ENCODE measurements around the gene OPCML. TPM values are rescaled to one million over a fixed set of nuclear protein-coding genes. Genes with fewer than 3 reads are reported as not detected.

Gene OPCML
- total RNA-seq, 1 donor from 2014 or later = 0.61 TPM

DNA sequence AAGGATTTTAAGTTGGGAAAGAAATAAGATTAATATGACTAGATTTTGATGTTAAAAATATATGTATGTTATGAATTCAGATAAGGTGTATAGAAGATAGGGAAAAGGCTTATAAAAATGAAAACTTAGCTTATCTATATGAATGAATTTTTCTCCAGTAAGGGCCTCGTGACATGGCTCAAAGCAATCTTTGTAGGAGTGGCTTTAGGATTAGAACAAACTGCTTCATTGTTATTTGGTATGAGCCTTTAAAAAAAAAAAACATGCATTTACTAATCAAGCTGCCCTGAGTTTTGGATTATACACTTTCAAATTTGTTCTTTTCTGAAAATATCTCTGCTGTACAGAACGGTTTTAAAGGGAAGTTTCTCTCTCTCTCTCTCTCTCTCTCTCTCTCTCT is 905.9 kb downstream of the OPCML start:
- Mint-ChIP-seq H3K36me3 (ENCODE audit: unreplicated experiment) (no peaks in the 10 kb centered on the region), H3K27ac (ENCODE audit: unreplicated experiment) (no peak overlapping the region), H3K4me3 (ENCODE audit: unreplicated experiment) (no peak overlapping the region), H3K9me3 (ENCODE audit: unreplicated experiment) (no peaks in the 10 kb centered on the region), H3K27me3 (ENCODE audit: unreplicated experiment) (no peaks in the 10 kb centered on the region), H3K4me1 (ENCODE audit: low read depth, unreplicated experiment) (peaks cover 4% of the 10 kb centered on the region)
- no peak for DNase-seq
- TF ChIP-seq, protein P1, sequence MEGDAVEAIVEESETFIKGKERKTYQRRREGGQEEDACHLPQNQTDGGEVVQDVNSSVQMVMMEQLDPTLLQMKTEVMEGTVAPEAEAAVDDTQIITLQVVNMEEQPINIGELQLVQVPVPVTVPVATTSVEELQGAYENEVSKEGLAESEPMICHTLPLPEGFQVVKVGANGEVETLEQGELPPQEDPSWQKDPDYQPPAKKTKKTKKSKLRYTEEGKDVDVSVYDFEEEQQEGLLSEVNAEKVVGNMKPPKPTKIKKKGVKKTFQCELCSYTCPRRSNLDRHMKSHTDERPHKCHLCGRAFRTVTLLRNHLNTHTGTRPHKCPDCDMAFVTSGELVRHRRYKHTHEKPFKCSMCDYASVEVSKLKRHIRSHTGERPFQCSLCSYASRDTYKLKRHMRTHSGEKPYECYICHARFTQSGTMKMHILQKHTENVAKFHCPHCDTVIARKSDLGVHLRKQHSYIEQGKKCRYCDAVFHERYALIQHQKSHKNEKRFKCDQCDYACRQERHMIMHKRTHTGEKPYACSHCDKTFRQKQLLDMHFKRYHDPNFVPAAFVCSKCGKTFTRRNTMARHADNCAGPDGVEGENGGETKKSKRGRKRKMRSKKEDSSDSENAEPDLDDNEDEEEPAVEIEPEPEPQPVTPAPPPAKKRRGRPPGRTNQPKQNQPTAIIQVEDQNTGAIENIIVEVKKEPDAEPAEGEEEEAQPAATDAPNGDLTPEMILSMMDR (IDR thresholded peaks at IDR 0.05; ENCODE audit: partially characterized antibody, unreplicated experiment) = no peak

DNA sequence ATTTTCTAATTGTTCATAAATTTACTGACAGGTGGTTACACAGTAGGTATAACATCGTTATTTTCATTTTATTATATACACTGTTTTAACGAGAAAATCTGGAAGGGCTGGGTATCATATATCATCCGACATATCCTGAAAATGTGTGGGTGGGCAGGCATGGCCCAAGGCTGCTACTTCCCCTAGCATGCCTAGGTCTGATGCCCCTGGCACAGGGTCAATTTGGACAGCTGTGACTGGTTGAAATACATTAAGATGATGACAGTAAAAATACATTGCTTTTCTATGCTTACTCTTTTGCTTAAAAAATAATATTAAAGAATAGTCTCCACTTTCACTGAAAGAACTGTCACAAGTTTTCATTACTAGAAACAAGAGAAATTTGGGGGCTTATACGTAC is 908.8 kb downstream of the OPCML start:
- Mint-ChIP-seq H3K9me3 (ENCODE audit: unreplicated experiment) (no peaks in the 10 kb centered on the region), H3K4me3 (ENCODE audit: unreplicated experiment) (no peak overlapping the region), H3K4me1 (ENCODE audit: low read depth, unreplicated experiment) (peaks cover 1% of the 10 kb centered on the region), H3K27ac (ENCODE audit: unreplicated experiment) (no peak overlapping the region), H3K27me3 (ENCODE audit: unreplicated experiment) (no peaks in the 10 kb centered on the region), H3K36me3 (ENCODE audit: unreplicated experiment) (no peaks in the 10 kb centered on the region)
- no peak for DNase-seq
- TF ChIP-seq, protein P1 (IDR thresholded peaks at IDR 0.05; ENCODE audit: partially characterized antibody, unreplicated experiment) = no peak

DNA sequence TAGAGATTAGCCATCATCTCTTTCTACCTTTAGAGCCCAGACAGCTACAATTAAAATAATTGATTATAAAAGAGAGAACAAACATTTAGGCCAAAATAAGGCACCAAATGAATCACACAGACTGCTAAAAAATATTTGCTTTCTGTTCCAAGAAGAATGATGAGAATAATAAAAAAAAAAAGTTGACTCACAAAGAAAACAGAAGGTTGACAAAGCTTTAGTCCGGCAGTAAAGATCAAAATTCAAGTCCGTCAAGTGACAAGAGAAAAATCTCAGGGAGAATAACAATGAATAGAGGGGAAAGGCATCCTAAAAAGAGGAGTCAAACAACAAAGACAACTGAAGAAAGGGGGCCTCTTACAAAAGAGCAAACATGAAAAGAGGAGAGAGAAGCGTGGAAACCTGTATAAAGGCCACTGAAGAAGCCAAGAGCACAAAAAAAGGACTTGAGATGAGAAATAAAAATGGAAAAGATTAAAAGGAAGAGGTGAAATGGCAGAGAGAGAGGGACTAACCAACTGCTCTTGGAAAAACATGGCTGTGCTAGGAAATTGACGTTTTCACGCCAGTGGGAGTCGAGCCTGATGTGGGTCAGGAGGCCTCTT is 910.2 kb downstream of the OPCML start:
- H3K36me3 Mint-ChIP-seq (ENCODE audit: unreplicated experiment) = no peaks in the 10 kb centered on the region
- no peak for DNase-seq
- no peaks in the 10 kb centered on the region for H3K9me3 Mint-ChIP-seq (ENCODE audit: unreplicated experiment)
- H3K4me1 Mint-ChIP-seq (ENCODE audit: low read depth, unreplicated experiment) = peaks cover 1% of the 10 kb centered on the region
- TF ChIP-seq, protein P1 (IDR thresholded peaks at IDR 0.05; ENCODE audit: partially characterized antibody, unreplicated experiment) = no peak
- H3K4me3 Mint-ChIP-seq (ENCODE audit: unreplicated experiment) = no peak overlapping the region
- no peaks in the 10 kb centered on the region for H3K27me3 Mint-ChIP-seq (ENCODE audit: unreplicated experiment)
- H3K27ac Mint-ChIP-seq (ENCODE audit: unreplicated experiment) = no peak overlapping the region

DNA sequence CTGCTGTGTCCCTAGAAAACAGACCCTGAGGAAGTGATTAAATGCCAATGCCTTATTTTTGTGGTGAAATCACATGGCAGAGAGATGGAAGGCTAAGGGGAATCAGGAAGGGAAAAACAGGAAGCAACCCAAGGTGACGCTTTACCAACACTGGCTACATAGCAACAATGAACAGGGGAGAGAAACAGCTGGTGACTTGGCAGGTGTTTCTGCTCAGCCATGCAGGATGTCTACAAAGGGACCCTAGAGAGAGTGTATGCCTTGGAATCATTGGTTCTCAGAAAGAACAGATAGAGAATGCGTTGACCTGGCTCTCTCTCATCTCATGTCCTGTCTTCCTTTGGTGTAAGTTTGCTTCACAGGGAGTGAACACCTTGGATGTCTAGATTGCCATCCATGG is 911.9 kb downstream of the OPCML start:
- Mint-ChIP-seq H3K9me3 (ENCODE audit: unreplicated experiment) (no peaks in the 10 kb centered on the region), H3K4me1 (ENCODE audit: low read depth, unreplicated experiment) (peaks cover 1% of the 10 kb centered on the region), H3K36me3 (ENCODE audit: unreplicated experiment) (no peaks in the 10 kb centered on the region), H3K27ac (ENCODE audit: unreplicated experiment) (no peak overlapping the region), H3K27me3 (ENCODE audit: unreplicated experiment) (no peaks in the 10 kb centered on the region), H3K4me3 (ENCODE audit: unreplicated experiment) (no peak overlapping the region)
- DNase-seq = no peak
- TF ChIP-seq, protein P1 (IDR thresholded peaks at IDR 0.05; ENCODE audit: partially characterized antibody, unreplicated experiment) = no peak

DNA sequence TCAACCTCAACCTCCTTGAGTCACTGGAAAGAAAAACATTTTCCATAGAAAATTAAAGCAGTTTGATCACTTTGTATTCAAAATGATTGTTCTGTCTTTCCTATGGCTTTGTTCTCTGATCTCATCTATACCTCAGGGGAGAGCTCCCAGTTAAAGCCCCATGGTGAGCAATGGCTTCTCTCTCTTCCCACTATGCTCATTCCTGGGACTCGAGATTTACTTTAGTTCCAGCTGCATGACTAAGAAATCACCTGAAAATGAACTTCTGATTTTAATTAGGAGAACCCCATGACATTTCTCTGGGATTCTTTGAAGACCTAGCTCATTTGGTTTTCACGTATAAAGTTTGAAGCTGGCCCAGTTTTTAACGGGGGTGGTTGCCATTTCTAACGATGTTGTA is 921.5 kb downstream of the OPCML start:
- no peak for DNase-seq
- H3K27me3 Mint-ChIP-seq (ENCODE audit: unreplicated experiment) = peaks cover 2% of the 10 kb centered on the region
- H3K9me3 Mint-ChIP-seq (ENCODE audit: unreplicated experiment) = no peaks in the 10 kb centered on the region
- H3K4me1 Mint-ChIP-seq (ENCODE audit: low read depth, unreplicated experiment) = peaks cover 4% of the 10 kb centered on the region
- H3K4me3 Mint-ChIP-seq (ENCODE audit: unreplicated experiment) = no peak overlapping the region
- no peak overlapping the region for H3K27ac Mint-ChIP-seq (ENCODE audit: unreplicated experiment)
- TF ChIP-seq, protein P1 (IDR thresholded peaks at IDR 0.05; ENCODE audit: partially characterized antibody, unreplicated experiment) = no peak
- H3K36me3 Mint-ChIP-seq (ENCODE audit: unreplicated experiment) = no peaks in the 10 kb centered on the region
